Activated naive CD8-positive, alpha-beta T cell (primary cell): ENCODE data around the gene EIF4G1.

ENCODE experiments used
- H3K27ac Mint-ChIP-seq: one replicate; pipeline ENCODE4 v1.8.0; 2021; ENCODE audit warnings: mixed read lengths
- H3K27me3 Mint-ChIP-seq: one replicate; pipeline ENCODE4 v1.8.0; 2021; ENCODE audit warnings: mixed read lengths
- H3K36me3 Mint-ChIP-seq: one replicate; pipeline ENCODE4 v1.8.0; 2021; ENCODE audit warnings: mixed read lengths
- H3K4me1 Mint-ChIP-seq: one replicate; pipeline ENCODE4 v1.8.0; 2021; ENCODE audit warnings: low read depth, mixed read lengths
- H3K4me3 Mint-ChIP-seq: one replicate; pipeline ENCODE4 v1.8.0; 2021; ENCODE audit warnings: mild to moderate bottlenecking, mixed read lengths
- H3K9me3 Mint-ChIP-seq: one replicate; pipeline ENCODE4 v1.8.0; 2021; ENCODE audit warnings: low read depth, mixed read lengths

The EIF4G1 gene

DNA sequence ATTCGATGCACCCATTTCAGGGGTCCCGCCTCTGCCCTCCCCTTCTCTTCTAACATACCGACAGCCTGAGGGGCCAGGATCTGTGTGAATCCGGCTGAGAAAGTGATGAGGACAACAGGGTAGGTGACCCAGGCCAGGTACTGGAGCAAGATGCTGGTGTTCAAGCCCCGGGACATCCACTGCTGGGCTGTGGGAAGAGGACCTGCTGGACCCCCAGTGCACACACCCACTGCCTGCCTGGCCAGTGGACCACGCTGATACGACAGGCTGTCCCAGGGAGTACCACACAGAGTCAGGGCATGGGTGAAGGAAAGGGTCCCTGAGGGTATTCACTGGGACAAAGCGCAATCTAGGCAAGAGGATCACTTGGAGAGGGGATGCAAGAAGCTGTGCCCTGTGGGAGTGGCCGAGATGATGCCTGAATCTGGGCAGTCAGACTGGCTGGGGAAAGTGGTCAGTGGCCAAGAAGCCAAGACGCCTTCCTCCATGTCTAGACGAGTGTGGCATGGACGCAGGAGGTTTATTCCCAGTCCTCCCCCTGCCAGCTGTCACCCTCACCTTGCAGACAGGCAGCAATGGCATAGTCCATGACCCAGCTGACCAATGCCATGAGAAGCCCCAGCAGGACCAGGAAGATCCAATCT is 43.8 kb downstream of the EIF4G1 start:
- no peaks in the 10 kb centered on the region for H3K27me3 Mint-ChIP-seq
- H3K4me1 Mint-ChIP-seq, result peaks cover 5% of the 10 kb centered on the region
- no peak overlapping the region for H3K27ac Mint-ChIP-seq
- H3K36me3 Mint-ChIP-seq, result peaks cover 2% of the 10 kb centered on the region
- H3K4me3 Mint-ChIP-seq, result no peak overlapping the region
- no peaks in the 10 kb centered on the region for H3K9me3 Mint-ChIP-seq

DNA sequence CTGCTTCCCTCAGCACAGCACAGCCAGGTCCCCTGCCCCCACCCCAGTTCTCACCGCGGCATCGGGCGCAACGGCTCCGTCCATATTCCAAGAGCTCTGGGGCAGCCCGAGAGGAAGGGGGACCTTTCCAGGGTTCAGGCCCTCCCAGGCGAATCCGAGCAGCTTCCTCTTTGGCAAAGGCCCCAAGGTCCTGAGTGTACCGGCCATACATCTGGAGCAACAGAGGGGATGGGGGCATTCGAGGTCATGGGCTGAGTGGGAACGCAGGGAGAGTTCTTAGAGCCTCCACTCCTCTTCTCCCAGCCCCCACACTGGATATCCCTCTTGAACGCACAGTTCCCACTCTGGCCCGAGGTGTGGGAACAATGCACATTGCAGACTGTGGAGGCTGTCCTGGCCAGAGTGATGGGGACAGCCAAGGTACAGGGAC is 44.5 kb downstream of the EIF4G1 start:
- H3K9me3 Mint-ChIP-seq, result no peaks in the 10 kb centered on the region
- H3K4me3 Mint-ChIP-seq, result peak overlapping the region; percentile 5
- H3K4me1 Mint-ChIP-seq, result peaks cover 9% of the 10 kb centered on the region
- no peak overlapping the region for H3K27ac Mint-ChIP-seq
- no peaks in the 10 kb centered on the region for H3K27me3 Mint-ChIP-seq
- peaks cover 2% of the 10 kb centered on the region for H3K36me3 Mint-ChIP-seq

DNA sequence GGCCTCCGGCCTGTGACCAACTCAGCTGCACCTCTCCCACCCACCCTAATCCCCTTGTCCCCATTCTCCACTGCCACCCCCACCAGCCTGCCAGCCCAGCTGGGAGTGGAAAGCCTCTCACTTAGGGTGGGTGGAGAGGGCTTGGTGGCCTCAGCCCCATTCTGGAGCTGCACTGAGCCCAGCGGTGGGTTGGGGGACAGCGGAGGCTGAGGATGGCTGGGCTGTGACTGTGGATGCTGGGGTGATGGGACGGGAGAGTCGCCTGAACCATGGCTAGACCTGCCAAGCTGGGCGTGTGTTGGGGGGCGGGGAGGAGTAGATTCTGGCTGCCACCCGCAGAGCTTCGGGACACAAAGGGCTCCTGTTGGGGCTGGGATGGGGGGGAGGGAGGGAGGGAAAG is 45.2 kb downstream of the EIF4G1 start:
- peaks cover 5% of the 10 kb centered on the region for H3K36me3 Mint-ChIP-seq
- H3K9me3 Mint-ChIP-seq, result no peaks in the 10 kb centered on the region
- H3K4me3 Mint-ChIP-seq, result no peak overlapping the region
- H3K27ac Mint-ChIP-seq, result no peak overlapping the region
- peaks cover 15% of the 10 kb centered on the region for H3K4me1 Mint-ChIP-seq
- H3K27me3 Mint-ChIP-seq, result no peaks in the 10 kb centered on the region

DNA sequence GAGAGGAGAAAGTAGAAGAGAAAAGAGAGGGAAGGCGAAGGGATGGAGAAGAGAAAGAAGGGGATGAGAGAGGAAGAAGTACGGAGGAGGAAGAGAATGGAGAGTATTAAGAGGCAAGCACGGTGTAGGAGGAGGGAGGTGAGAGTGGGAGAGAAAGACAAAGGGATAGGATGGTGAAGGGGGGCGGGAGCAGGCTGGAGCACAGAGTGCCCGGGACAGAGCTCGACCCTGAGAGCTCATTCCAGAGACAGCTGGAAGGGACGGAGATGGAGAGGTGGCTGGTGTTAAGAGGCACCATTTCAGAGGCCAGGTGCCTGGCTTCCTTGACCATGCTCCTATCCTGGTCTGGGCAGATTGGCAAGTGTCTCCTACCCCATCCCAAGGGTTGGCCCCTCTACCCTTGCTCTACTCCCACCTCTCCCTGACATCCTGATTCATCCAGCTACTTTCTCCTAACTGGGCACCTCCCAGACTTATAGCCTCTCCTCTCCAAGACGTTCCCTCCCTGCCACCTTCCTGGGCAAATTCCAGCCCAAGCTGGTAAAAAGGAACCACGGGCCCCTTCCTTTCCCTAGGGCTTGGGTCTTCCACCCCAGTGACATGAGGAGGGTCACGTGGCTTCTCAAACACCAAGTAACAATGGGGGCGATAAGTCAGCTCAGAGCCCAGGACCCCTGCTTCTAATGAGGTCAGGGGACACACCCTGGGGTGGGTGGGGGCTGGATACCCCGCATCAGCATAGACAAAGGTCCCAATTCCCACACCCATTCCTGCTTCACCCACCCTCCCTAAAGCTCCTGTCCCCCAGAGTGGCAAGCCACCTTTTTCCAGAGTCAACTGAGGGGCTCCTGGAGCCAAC is 45.9 kb downstream of the EIF4G1 start:
- Mint-ChIP-seq H3K4me3 (peak overlapping the region; percentile 88), H3K36me3 (peaks cover 10% of the 10 kb centered on the region), H3K27ac (peak overlapping the region; percentile 54), H3K27me3 (no peaks in the 10 kb centered on the region), H3K4me1 (peaks cover 22% of the 10 kb centered on the region), H3K9me3 (no peaks in the 10 kb centered on the region)

DNA sequence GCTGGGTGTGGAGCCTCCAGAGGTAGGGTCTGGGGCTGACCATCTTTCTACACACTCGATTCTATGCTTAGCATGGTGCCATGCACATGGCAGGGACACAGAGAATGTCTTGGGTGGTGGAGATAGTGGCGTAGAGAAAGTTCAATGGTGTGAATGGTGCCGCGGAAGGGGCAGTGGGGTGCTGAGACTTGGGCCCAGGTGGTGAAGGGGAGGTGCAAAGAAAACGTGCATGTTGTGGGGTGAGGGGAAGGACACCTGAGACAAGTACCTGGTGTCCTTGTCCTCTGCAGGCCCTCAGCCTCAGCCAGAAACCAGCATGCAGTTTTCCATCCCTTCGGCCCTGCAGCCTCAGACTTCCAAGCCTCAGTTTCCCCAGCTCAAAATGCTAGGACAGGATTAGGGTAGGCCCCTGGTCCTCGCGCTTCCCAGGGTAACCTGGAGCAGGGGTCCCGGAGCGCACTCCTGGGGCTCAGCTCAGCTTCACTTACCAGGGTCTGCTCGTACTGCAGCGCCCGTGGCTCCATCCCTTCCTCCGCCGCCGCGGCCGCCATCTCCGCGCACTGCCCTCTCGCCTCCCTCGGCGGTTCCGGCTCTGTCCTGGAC is 46.6 kb downstream of the EIF4G1 start:
- H3K4me1 Mint-ChIP-seq, result peaks cover 25% of the 10 kb centered on the region
- no peaks in the 10 kb centered on the region for H3K27me3 Mint-ChIP-seq
- peak overlapping the region; percentile 88 for H3K4me3 Mint-ChIP-seq
- no peaks in the 10 kb centered on the region for H3K9me3 Mint-ChIP-seq
- H3K36me3 Mint-ChIP-seq, result peaks cover 10% of the 10 kb centered on the region
- peak overlapping the region; percentile 54 for H3K27ac Mint-ChIP-seq

DNA sequence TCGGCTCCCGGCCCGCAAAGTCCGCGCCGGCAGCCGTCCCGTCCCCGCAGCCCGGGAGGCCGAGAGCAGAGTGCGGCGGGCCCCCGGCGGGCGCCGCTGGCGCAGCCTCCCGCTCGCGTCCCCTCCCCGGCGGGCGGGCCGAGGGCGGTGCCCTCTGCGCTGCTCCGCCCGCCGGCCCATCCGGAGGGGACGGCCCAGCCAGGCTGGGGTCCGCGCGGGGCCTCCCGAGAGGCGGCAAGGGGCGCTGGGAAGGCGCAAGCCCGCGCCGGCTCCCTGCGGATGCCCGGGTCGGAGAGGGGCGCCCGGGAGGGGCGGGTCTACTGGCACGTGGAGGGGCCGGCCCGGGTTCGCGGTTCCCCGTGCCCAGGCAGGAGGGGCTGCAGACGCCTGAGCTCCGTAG is 47.1 kb downstream of the EIF4G1 start, which contains the start of the genes CLCN2 and POLR2H:
TSS of gene CLCN2 (minus strand) at position 74 of the 400 bp plus-strand sequence. CDS start 126 bp downstream, outside the sequence.
TSS of gene POLR2H (plus strand) at position 179 of the 400 bp plus-strand sequence. CDS start 1,783 bp downstream, outside the sequence.
- Mint-ChIP-seq H3K4me1 (peaks cover 27% of the 10 kb centered on the region), H3K27ac (peak within 1 kb of the TSS; percentile 92), H3K4me3 (peak within 1 kb of the TSS; percentile 99), H3K36me3 (peaks cover 10% of the 10 kb centered on the region), H3K27me3 (no peaks in the 10 kb centered on the region), H3K9me3 (no peaks in the 10 kb centered on the region)

DNA sequence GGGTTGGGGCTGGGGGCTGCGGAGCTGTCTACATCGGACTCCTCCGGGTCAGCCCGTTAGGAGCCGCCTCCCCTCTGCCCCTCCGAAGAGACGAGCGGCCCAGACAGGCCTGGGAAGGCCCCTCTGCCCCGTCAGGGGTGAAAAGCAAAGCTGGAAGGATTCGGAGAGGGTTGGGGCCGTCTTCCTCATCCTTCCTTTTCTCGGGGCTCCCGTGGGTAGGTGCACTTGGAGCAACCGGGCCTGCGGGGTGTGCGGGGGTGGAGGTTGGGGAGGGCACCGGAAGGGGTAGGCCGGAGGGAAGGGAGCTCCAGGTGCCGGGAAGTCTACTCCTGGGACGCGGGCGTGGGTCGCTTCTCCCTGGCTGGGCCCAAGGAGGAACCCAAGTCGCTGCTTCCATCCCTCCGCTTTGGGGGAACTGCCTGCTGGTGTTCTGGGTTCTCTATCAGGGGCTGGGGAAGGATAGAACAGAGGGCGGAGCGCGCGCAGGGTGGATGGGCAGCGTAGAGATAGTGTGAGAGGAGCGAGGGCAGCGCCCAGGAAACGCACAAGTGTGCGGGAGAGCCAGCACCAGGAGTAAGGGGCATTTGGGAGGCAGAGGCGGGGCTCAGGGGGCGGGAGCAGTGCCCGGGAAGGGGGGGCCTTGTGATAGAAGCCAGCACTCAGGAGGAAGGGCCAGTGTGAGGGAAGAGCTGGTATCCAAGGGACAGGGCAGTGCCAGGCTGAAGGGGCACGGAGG is 47.7 kb downstream of the EIF4G1 start:
- Mint-ChIP-seq H3K27ac (peak overlapping the region; percentile 92), H3K4me1 (peaks cover 30% of the 10 kb centered on the region), H3K27me3 (no peaks in the 10 kb centered on the region), H3K36me3 (peaks cover 8% of the 10 kb centered on the region), H3K4me3 (peak overlapping the region; percentile 99), H3K9me3 (no peaks in the 10 kb centered on the region)

DNA sequence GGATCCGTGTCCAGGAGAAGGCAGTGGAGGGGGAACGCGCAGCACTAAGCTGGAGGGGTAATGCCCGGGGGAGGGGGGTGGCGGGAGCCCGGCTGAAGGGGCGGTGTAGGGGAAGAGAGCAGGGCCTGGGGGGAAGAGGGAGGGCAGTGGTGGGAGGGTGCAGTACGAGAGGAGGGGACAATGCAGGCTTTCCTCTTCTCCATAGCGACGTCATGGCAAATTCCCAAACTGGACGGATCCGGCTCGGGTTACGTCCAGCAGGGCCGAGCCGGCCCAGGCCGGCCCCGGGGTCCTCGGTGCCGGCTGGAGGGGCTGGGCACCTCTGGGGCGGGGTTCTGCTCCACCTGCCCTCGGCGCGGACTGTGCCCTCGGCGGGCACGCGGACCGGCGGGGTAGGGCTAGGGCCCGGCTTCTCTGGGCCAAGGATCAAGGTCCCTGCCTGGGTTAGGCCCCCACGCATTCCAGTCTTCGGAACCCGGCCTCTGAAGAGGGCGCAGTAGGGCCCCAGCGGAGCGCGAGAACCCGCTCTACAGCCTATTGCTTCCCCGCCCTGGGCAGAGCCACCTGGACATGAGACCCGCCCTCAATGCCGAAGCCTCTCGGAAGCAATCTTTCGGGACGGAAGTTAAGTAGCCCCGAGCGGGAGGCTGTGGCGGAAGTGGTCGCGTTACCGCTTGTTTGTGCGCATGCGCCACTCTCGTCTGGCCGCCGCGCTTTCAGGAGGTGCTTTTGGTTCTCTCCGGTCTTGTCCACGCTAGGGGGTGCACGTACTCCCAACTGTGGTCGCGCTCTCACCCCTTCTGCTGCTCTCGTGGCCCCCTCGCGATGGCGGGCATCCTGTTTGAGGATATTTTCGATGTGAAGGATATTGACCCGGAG is 48.5 kb downstream of the EIF4G1 start:
- H3K27me3 Mint-ChIP-seq, result no peaks in the 10 kb centered on the region
- peaks cover 8% of the 10 kb centered on the region for H3K36me3 Mint-ChIP-seq
- peak overlapping the region; percentile 99 for H3K4me3 Mint-ChIP-seq
- peaks cover 30% of the 10 kb centered on the region for H3K4me1 Mint-ChIP-seq
- peak overlapping the region; percentile 98 for H3K27ac Mint-ChIP-seq
- H3K9me3 Mint-ChIP-seq, result no peaks in the 10 kb centered on the region

DNA sequence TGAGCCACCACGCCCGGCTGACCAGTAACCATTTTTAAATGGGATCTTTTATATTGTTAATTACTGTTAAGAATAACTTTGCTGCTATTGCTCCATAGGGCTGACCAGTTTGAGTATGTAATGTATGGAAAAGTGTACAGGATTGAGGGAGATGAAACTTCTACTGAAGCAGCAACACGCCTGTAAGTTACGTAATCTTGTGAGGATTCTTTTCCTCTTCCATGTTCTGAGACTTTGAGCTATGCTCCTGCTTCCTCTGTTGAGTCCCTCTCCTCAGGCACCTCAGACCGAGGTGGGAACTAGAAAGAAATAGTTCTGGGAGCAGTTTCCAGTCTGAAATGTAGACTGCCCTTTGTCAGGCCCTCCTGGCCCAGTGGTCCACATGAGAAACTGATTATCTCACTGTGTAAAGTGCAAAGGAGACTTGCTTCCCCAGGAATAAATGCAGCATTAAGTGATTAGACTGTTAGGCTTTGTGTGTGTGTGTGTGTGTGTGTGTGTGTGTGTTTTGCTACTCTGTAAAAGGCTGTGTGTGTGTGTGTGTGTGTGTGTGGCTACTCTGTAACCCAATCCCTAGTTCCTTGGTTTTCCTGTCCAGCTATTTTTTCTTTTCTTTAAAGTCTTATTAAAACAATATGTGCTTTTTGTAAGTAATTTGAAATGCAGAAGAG is 52.3 kb downstream of the EIF4G1 start:
- H3K9me3 Mint-ChIP-seq, result no peaks in the 10 kb centered on the region
- H3K27me3 Mint-ChIP-seq, result no peaks in the 10 kb centered on the region
- H3K4me3 Mint-ChIP-seq, result peak overlapping the region; percentile 14
- peaks cover 28% of the 10 kb centered on the region for H3K4me1 Mint-ChIP-seq
- H3K27ac Mint-ChIP-seq, result peak overlapping the region; percentile 34
- peaks cover 8% of the 10 kb centered on the region for H3K36me3 Mint-ChIP-seq

DNA sequence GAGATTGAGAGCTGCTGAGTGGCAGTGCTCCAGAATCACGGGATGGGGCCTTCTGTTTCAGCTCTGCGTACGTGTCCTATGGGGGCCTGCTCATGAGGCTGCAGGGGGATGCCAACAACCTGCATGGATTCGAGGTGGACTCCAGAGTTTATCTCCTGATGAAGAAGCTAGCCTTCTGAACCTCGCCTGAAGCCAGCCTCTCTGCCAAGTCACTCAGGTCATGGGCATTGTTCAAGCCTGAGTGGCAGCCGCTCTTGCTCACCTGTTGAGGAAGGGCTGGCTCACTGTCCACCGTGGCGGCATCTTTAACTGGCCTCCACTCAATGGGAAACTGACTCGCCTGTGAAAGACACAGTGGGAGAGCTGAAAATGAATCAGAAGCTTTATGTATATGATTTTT is 53.7 kb downstream of the EIF4G1 start:
- Mint-ChIP-seq H3K9me3 (no peaks in the 10 kb centered on the region), H3K36me3 (peaks cover 8% of the 10 kb centered on the region), H3K4me3 (no peak overlapping the region), H3K27ac (no peak overlapping the region), H3K27me3 (no peaks in the 10 kb centered on the region), H3K4me1 (peaks cover 29% of the 10 kb centered on the region)

DNA sequence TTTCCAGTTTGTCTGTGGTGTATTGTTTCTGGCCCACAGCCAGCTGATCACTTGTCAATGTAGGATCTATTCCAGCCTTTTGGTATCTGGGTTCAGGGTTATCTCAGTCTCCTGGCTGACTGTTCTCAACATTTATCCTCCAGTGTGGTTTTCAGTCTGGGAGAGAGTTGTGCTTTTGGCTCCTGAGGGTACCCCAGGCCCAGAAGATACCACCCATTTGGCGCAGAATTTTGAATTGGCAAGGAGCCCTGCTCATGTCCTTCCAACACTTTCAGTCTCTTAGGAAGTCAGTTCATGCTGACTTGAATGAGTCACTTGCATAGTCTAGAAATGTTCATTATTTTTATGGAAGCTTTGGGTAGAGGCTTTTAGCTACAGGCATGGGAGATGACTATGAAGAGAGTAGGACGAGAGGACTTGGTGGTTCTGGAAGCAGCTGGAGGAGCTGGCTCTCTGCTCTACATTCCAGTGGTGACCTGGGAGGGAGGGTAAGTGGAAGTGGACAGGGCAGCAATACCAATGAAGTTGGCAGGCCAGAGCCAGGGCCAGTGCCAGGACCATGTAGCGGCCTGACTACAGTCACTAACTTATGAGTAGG is 54.3 kb downstream of the EIF4G1 start:
- Mint-ChIP-seq H3K27me3 (no peaks in the 10 kb centered on the region), H3K9me3 (no peaks in the 10 kb centered on the region)

DNA sequence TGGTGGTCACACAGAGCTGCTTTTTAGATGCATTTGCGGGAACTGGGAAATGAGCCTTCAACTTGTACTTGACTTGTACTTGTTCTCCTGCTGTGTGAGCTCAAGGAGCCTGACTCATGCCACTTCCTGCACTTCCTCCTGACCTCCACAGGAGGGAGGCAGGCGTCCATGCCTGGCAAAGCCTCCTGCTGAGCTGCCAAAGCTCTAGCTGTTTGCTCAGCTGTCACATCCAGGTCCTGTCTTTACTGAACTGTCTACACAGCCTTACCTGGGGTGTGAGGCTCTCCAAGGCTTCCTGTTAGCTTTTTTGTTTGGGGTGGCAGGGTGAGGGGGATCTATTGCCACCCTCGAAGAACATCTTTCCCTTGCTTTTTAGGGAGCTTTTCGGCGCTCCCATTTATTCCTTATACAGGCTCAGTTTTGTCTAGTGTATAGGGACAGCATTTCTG is 57.2 kb downstream of the EIF4G1 start:
- Mint-ChIP-seq H3K27me3 (no peaks in the 10 kb centered on the region), H3K27ac (no peak overlapping the region), H3K9me3 (no peaks in the 10 kb centered on the region), H3K4me1 (peaks cover 7% of the 10 kb centered on the region), H3K36me3 (no peaks in the 10 kb centered on the region), H3K4me3 (no peak overlapping the region)

More for the DNA sequence above, 54.3 kb downstream of the EIF4G1 start:
- Mint-ChIP-seq H3K4me3 (no peak overlapping the region), H3K27ac (peak overlapping the region; percentile 51), H3K4me1 (peaks cover 25% of the 10 kb centered on the region), H3K36me3 (peaks cover 8% of the 10 kb centered on the region)

DNA sequence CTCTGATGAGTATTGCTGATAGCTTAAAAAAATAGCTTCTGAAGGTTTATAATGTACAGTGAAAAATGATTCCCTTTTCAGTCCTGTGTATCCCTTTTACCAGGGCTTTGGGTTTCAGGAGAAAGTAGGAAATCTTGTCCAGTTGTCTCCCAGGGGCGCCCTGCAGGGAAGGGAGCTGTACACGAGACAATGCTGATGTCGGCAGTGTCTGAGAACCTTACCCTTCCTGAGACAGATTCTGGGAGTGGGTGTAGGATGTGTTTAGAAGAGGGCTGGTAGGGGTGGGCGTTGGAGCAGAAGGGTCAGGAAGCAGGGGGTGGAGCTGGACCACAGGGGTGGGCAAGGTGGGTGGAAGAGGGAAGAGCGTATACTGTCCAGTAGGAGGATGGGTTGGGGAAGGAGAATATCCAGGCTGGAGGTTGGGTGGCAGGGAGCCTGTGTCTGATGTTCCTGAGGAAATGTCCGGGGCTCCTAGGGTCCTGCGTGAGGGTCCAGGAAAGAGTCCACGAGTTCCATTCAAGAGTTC is 58.0 kb downstream of the EIF4G1 start:
- no peaks in the 10 kb centered on the region for H3K27me3 Mint-ChIP-seq
- H3K27ac Mint-ChIP-seq, result no peak overlapping the region
- no peaks in the 10 kb centered on the region for H3K36me3 Mint-ChIP-seq

More for the DNA sequence above, 58.0 kb downstream of the EIF4G1 start:
- H3K4me3 Mint-ChIP-seq, result no peak overlapping the region
- no peaks in the 10 kb centered on the region for H3K9me3 Mint-ChIP-seq
- H3K4me1 Mint-ChIP-seq, result peaks cover 4% of the 10 kb centered on the region
